Measurements from ENCODE around the gene BRCA1.

The BRCA1 gene

GRCh38 chr17:43033948-43034881 lies 90.9 kb downstream of the BRCA1 start:
- H3K4me3 ChIP-seq (ENCODE audit: low read depth, low read length), result no peak overlapping the region
- peak; percentile 15 for TF ChIP-seq CTCF (conservative IDR thresholded peaks at IDR 0.05; ENCODE audit: low read depth, low read length)
- DNase-seq (ENCODE audit: low read depth), result no peak

GRCh38 chr17:43031666-43032065 lies 93.5 kb downstream of the BRCA1 start:
- DNase-seq (ENCODE audit: low read depth), result no peak
- no peak overlapping the region for H3K4me3 ChIP-seq (ENCODE audit: low read depth, low read length)
- TF ChIP-seq CTCF (conservative IDR thresholded peaks at IDR 0.05; ENCODE audit: low read depth, low read length), result no peak

GRCh38 chr17:43030137-43030767 lies 94.9 kb downstream of the BRCA1 start:
- H3K4me3 ChIP-seq (ENCODE audit: low read depth, low read length), result no peak overlapping the region
- no peak for DNase-seq (ENCODE audit: low read depth)
- TF ChIP-seq CTCF (conservative IDR thresholded peaks at IDR 0.05; ENCODE audit: low read depth, low read length), result no peak

- H3K4me3 ChIP-seq (ENCODE audit: low read depth, low read length), result no peak overlapping the region
- no peak for DNase-seq (ENCODE audit: low read depth)
- TF ChIP-seq CTCF (conservative IDR thresholded peaks at IDR 0.05; ENCODE audit: low read depth, low read length), result no peak
Observed at GRCh38 chr17:43028221-43028861, 96.8 kb downstream of the BRCA1 start.

- no peak overlapping the region for H3K4me3 ChIP-seq (ENCODE audit: low read depth, low read length)
- no peak for DNase-seq (ENCODE audit: low read depth)
- no peak for TF ChIP-seq CTCF (conservative IDR thresholded peaks at IDR 0.05; ENCODE audit: low read depth, low read length)
Observed at GRCh38 chr17:43027091-43028032, 97.8 kb downstream of the BRCA1 start.

- no peak for DNase-seq (ENCODE audit: low read depth)
- H3K4me3 ChIP-seq (ENCODE audit: low read depth, low read length), result no peak overlapping the region
- no peak for TF ChIP-seq CTCF (conservative IDR thresholded peaks at IDR 0.05; ENCODE audit: low read depth, low read length)
Observed at GRCh38 chr17:43026595-43026994, 98.6 kb downstream of the BRCA1 start.

Data from choroid plexus epithelial cell (primary cell).